Central memory CD8-positive, alpha-beta T cell (primary cell): ENCODE measurements around the gene BAHCC1.

ENCODE experiments used
- ATAC-seq: fragments of 150-1000 bp; cut with Tn5 transposase; replicated peaks from 2 replicates; pipeline ENCODE4 v1.10.0; 2022; ENCODE audit warnings: mild to moderate bottlenecking, moderate FRiP score, moderate number of reproducible peaks; ENCODE audit not compliant: poor library complexity, severe bottlenecking; ENCODE audit errors: extremely low read depth
- DNase-seq, 2 donors: peaks; one replicate each; pipeline ENCODE4 v3.0.0; 2021; ENCODE audit warnings: low spot score in 2 of 2
- H3K27ac Mint-ChIP-seq: one replicate; pipeline ENCODE4 v1.8.0; 2022; ENCODE audit warnings: low read depth, mild to moderate bottlenecking, moderate library complexity, mixed read lengths
- H3K27me3 Mint-ChIP-seq: one replicate; pipeline ENCODE4 v1.8.0; 2022; ENCODE audit warnings: mixed read lengths
- H3K36me3 Mint-ChIP-seq: one replicate; pipeline ENCODE4 v1.8.0; 2022; ENCODE audit warnings: mild to moderate bottlenecking, moderate library complexity, mixed read lengths; ENCODE audit not compliant: insufficient read depth
- H3K4me1 Mint-ChIP-seq: one replicate; pipeline ENCODE4 v1.8.0; 2022; ENCODE audit warnings: mixed read lengths
- H3K4me3 Mint-ChIP-seq: one replicate; pipeline ENCODE4 v1.8.0; 2022; ENCODE audit warnings: mild to moderate bottlenecking, moderate library complexity, mixed read lengths
- H3K9me3 Mint-ChIP-seq: one replicate; pipeline ENCODE4 v1.8.0; 2022; ENCODE audit warnings: mixed read lengths

The BAHCC1 gene

GRCh38 chr17:81399481-81400153, 4.4 kb downstream of the BAHCC1 start:
- H3K27me3 Mint-ChIP-seq = peaks cover 78% of the 10 kb centered on the region
- no peak for ATAC-seq
- H3K36me3 Mint-ChIP-seq = peaks cover 26% of the 10 kb centered on the region
- H3K9me3 Mint-ChIP-seq = no peaks in the 10 kb centered on the region
- H3K4me3 Mint-ChIP-seq = peak overlapping the region; percentile 78
- H3K27ac Mint-ChIP-seq = no peak overlapping the region
- no peak for DNase-seq
- H3K4me1 Mint-ChIP-seq = peaks cover 15% of the 10 kb centered on the region

GRCh38 chr17:81400154-81400977, 5.1 kb downstream of the BAHCC1 start:
- DNase-seq = no peak
- Mint-ChIP-seq H3K27me3 (peaks cover 78% of the 10 kb centered on the region), H3K9me3 (no peaks in the 10 kb centered on the region), H3K27ac (no peak overlapping the region), H3K36me3 (peaks cover 20% of the 10 kb centered on the region), H3K4me1 (peaks cover 10% of the 10 kb centered on the region), H3K4me3 (peak overlapping the region; percentile 78)
- ATAC-seq = no peak

GRCh38 chr17:81400996-81401722, 5.9 kb downstream of the BAHCC1 start:
- ATAC-seq (no peak), DNase-seq (no peak)
- peaks cover 83% of the 10 kb centered on the region for H3K27me3 Mint-ChIP-seq
- H3K4me3 Mint-ChIP-seq = peak overlapping the region; percentile 78
- H3K4me1 Mint-ChIP-seq = peaks cover 10% of the 10 kb centered on the region
- no peak overlapping the region for H3K27ac Mint-ChIP-seq
- peaks cover 20% of the 10 kb centered on the region for H3K36me3 Mint-ChIP-seq
- H3K9me3 Mint-ChIP-seq = no peaks in the 10 kb centered on the region

GRCh38 chr17:81401723-81402529, 6.7 kb downstream of the BAHCC1 start:
- ATAC-seq (no peak), DNase-seq (no peak)
- H3K4me1 Mint-ChIP-seq = peaks cover 10% of the 10 kb centered on the region
- peaks cover 91% of the 10 kb centered on the region for H3K27me3 Mint-ChIP-seq
- H3K4me3 Mint-ChIP-seq = no peak overlapping the region
- H3K27ac Mint-ChIP-seq = no peak overlapping the region
- H3K36me3 Mint-ChIP-seq = peaks cover 20% of the 10 kb centered on the region
- H3K9me3 Mint-ChIP-seq = no peaks in the 10 kb centered on the region

GRCh38 chr17:81402530-81402941, 7.3 kb downstream of the BAHCC1 start:
- H3K9me3 Mint-ChIP-seq = no peaks in the 10 kb centered on the region
- H3K4me1 Mint-ChIP-seq = peaks cover 10% of the 10 kb centered on the region
- DNase-seq = no peak
- H3K4me3 Mint-ChIP-seq = no peak overlapping the region
- H3K27me3 Mint-ChIP-seq = peaks cover 96% of the 10 kb centered on the region
- no peak for ATAC-seq
- no peak overlapping the region for H3K27ac Mint-ChIP-seq
- H3K36me3 Mint-ChIP-seq = peaks cover 17% of the 10 kb centered on the region

GRCh38 chr17:81402981-81403467, 7.8 kb downstream of the BAHCC1 start:
- H3K4me1 Mint-ChIP-seq = peaks cover 10% of the 10 kb centered on the region
- H3K27ac Mint-ChIP-seq = no peak overlapping the region
- H3K36me3 Mint-ChIP-seq = peaks cover 13% of the 10 kb centered on the region
- DNase-seq (no peak), ATAC-seq (no peak)
- H3K27me3 Mint-ChIP-seq = peaks cover 96% of the 10 kb centered on the region
- no peak overlapping the region for H3K4me3 Mint-ChIP-seq
- no peaks in the 10 kb centered on the region for H3K9me3 Mint-ChIP-seq

GRCh38 chr17:81403671-81404534, 8.6 kb downstream of the BAHCC1 start:
- ATAC-seq (no peak), DNase-seq (no peak)
- H3K27ac Mint-ChIP-seq = no peak overlapping the region
- no peaks in the 10 kb centered on the region for H3K9me3 Mint-ChIP-seq
- peaks cover 7% of the 10 kb centered on the region for H3K4me1 Mint-ChIP-seq
- H3K36me3 Mint-ChIP-seq = peaks cover 8% of the 10 kb centered on the region
- no peak overlapping the region for H3K4me3 Mint-ChIP-seq
- peaks cover 96% of the 10 kb centered on the region for H3K27me3 Mint-ChIP-seq

GRCh38 chr17:81404558-81405165, 9.4 kb downstream of the BAHCC1 start:
- H3K9me3 Mint-ChIP-seq = no peaks in the 10 kb centered on the region

GRCh38 chr17:81405411-81405872, 10.2 kb downstream of the BAHCC1 start:
- H3K4me3 Mint-ChIP-seq = no peak overlapping the region
- H3K27me3 Mint-ChIP-seq = peaks cover 93% of the 10 kb centered on the region
- DNase-seq (no peak), ATAC-seq (no peak)
- no peaks in the 10 kb centered on the region for H3K9me3 Mint-ChIP-seq
- peaks cover 4% of the 10 kb centered on the region for H3K36me3 Mint-ChIP-seq
- H3K27ac Mint-ChIP-seq = no peak overlapping the region
- H3K4me1 Mint-ChIP-seq = no peaks in the 10 kb centered on the region

More at GRCh38 chr17:81404558-81405165, 9.4 kb downstream of the BAHCC1 start:
- Mint-ChIP-seq H3K27me3 (peaks cover 100% of the 10 kb centered on the region), H3K36me3 (peaks cover 7% of the 10 kb centered on the region), H3K4me3 (no peak overlapping the region), H3K4me1 (peaks cover 5% of the 10 kb centered on the region), H3K27ac (no peak overlapping the region)
- no peak for DNase-seq
- no peak for ATAC-seq

GRCh38 chr17:81406117-81406953, 11.1 kb downstream of the BAHCC1 start:
- H3K27ac Mint-ChIP-seq = no peak overlapping the region
- H3K36me3 Mint-ChIP-seq = peaks cover 4% of the 10 kb centered on the region
- no peak for ATAC-seq
- peaks cover 84% of the 10 kb centered on the region for H3K27me3 Mint-ChIP-seq
- no peak for DNase-seq
- peaks cover 2% of the 10 kb centered on the region for H3K4me1 Mint-ChIP-seq
- no peaks in the 10 kb centered on the region for H3K9me3 Mint-ChIP-seq
- no peak overlapping the region for H3K4me3 Mint-ChIP-seq
